Fibroblast of lung (primary cell): Measurements from ENCODE around the gene DENND1A.

Experiments
- EZH2 ChIP-seq: IDR thresholded peaks from 2 replicates; pipeline ENCODE4 v1.5.1; 2012; ENCODE audit warnings: low read length, control low read depth, mild to moderate bottlenecking; ENCODE audit errors: missing control alignments
- TF ChIP-seq, protein P1 (sequence below), 2 donors: IDR thresholded peaks in 1 of 2; conservative IDR thresholded peaks in 1 of 2; 1 replicate in 1 of 2; 2 replicates in 1 of 2; pipeline ENCODE4 v1.5.1; 2011 to 2012; ENCODE audit warnings: low read length in 2 of 2, control low read depth in 1 of 2, inconsistent platforms in 1 of 2, low read depth in 1 of 2, mild to moderate bottlenecking in 1 of 2

DNA sequence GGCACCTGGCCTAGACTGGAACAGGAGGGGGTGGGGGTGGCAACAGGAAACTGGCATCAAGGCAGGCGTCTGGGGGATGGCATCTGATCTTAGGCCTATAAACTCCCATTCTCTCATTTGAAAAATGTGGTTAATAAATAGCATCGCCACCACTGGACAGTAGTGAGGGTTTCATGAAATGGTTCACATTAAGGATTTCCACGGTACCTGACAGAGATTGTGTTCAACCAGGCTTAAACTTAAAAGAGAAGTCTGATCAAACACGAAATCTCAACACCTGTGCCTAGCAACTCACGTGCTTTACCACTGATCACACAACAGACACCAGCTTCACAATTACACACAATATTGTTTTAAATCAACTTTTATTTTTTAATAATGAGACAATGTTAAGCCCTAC is 3.0 kb downstream of the DENND1A start:
- TF ChIP-seq, protein P1, sequence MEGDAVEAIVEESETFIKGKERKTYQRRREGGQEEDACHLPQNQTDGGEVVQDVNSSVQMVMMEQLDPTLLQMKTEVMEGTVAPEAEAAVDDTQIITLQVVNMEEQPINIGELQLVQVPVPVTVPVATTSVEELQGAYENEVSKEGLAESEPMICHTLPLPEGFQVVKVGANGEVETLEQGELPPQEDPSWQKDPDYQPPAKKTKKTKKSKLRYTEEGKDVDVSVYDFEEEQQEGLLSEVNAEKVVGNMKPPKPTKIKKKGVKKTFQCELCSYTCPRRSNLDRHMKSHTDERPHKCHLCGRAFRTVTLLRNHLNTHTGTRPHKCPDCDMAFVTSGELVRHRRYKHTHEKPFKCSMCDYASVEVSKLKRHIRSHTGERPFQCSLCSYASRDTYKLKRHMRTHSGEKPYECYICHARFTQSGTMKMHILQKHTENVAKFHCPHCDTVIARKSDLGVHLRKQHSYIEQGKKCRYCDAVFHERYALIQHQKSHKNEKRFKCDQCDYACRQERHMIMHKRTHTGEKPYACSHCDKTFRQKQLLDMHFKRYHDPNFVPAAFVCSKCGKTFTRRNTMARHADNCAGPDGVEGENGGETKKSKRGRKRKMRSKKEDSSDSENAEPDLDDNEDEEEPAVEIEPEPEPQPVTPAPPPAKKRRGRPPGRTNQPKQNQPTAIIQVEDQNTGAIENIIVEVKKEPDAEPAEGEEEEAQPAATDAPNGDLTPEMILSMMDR (conservative IDR thresholded peaks at IDR 0.05 in 1 of 2, IDR thresholded peaks at IDR 0.05 in 1 of 2; ENCODE audit: low read depth in 1 of 2, low read length in 2 of 2), result no peak
- no peak for TF ChIP-seq EZH2
